ENCODE data around the gene IFI27. TPM values are rescaled to one million over a fixed set of nuclear protein-coding genes. Genes with fewer than 3 reads are reported as not detected.

The IFI27 gene
- total RNA-seq, 1 donor from 2014 or later, result 1,022 TPM

DNA sequence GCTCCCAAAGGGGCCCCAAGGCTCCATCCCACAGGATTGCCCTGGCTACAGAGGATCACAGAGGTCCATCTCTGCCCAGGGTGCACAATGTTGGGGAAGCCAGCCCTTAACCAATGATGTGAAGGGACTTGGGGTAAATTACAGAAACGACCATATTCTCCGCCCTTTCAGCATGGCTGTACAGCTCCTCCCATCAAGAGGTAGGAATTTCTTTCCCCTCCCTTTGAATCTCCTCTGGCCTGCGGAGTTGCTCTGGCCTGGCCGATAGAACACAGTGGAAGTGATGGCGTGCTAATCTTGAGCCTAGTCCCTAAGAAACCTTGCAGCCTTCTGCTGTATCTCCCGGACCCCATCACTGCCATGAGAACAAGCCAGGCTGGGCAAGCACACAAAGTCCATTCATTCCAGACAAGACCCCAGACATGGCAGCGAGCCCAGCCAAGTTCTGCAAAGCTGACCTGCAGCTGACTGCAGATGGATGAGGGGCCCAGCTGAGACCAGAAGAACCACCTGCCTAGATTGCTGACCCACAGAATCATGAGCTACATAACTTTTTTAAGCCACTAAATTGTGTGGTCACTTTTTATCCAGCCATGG is 6.9 kb upstream of the IFI27 start:
- TF ChIP-seq, protein P1, sequence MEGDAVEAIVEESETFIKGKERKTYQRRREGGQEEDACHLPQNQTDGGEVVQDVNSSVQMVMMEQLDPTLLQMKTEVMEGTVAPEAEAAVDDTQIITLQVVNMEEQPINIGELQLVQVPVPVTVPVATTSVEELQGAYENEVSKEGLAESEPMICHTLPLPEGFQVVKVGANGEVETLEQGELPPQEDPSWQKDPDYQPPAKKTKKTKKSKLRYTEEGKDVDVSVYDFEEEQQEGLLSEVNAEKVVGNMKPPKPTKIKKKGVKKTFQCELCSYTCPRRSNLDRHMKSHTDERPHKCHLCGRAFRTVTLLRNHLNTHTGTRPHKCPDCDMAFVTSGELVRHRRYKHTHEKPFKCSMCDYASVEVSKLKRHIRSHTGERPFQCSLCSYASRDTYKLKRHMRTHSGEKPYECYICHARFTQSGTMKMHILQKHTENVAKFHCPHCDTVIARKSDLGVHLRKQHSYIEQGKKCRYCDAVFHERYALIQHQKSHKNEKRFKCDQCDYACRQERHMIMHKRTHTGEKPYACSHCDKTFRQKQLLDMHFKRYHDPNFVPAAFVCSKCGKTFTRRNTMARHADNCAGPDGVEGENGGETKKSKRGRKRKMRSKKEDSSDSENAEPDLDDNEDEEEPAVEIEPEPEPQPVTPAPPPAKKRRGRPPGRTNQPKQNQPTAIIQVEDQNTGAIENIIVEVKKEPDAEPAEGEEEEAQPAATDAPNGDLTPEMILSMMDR (IDR thresholded peaks at IDR 0.05; ENCODE audit: insufficient read depth, low read depth, low read length), result no peak
- no peak for TF ChIP-seq EZH2 (IDR thresholded peaks at IDR 0.05; ENCODE audit: insufficient read depth, low read length)
- H4K20me1 ChIP-seq (ENCODE audit: insufficient read depth, low read length), result peaks cover 8% of the 10 kb centered on the region
- H3K36me3 Mint-ChIP-seq (ENCODE audit: low read depth, unreplicated experiment), result peaks cover 19% of the 10 kb centered on the region
- H3K4me2 ChIP-seq (ENCODE audit: low read length), result no peak overlapping the region
- H3K9ac ChIP-seq (ENCODE audit: low read length), result no peak overlapping the region
- H3K9me3 Mint-ChIP-seq (ENCODE audit: unreplicated experiment), result no peaks in the 10 kb centered on the region
- H3K79me2 ChIP-seq (ENCODE audit: insufficient read depth, low read length), result no peaks in the 10 kb centered on the region
- H3K9me3 ChIP-seq (ENCODE audit: insufficient read depth, low read depth, low read length), result no peaks in the 10 kb centered on the region
- H3K36me3 ChIP-seq (ENCODE audit: insufficient read depth, low read length), result no peaks in the 10 kb centered on the region
- peaks cover 18% of the 10 kb centered on the region for H3K4me1 Mint-ChIP-seq (ENCODE audit: low read depth, unreplicated experiment)
- FAIRE-seq, result no peak
- no peak overlapping the region for H3K27ac Mint-ChIP-seq (ENCODE audit: unreplicated experiment)
- H3K4me3 ChIP-seq (ENCODE audit: insufficient read depth, low read depth, low read length), result no peak overlapping the region
- H2AFZ ChIP-seq (ENCODE audit: low read depth, low read length), result no peak overlapping the region
- no peak overlapping the region for H3K4me3 Mint-ChIP-seq (ENCODE audit: unreplicated experiment)
- no peaks in the 10 kb centered on the region for H3K27me3 ChIP-seq (ENCODE audit: insufficient read depth, low read length)
- H3K27ac ChIP-seq (ENCODE audit: low read depth, low read length), result no peak overlapping the region
- peak; percentile 45 for DNase-seq (ENCODE audit: low read depth)
- no peaks in the 10 kb centered on the region for H3K27me3 Mint-ChIP-seq (ENCODE audit: low read depth, unreplicated experiment)
- peaks cover 10% of the 10 kb centered on the region for H3K4me1 ChIP-seq (ENCODE audit: insufficient read depth, low read length)

DNA sequence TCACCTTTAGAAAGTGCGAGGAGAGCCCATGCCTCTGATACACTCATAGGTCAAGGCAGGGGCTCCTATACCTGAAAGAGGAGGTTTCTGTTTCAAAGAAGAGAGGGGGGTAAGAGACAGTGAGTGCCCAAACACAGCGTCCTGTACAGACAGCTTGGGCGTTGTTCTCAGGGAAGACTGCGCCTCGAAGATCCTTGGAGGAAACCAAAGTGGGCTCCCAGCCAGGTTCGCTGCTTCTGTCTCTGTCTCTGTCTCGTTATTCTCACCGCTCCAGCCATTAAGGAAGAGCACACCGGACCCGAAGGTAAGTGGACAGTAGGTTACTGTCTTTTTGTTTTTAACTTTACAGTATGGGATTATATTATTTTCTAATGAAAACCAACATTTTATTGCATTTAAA is 5.8 kb upstream of the IFI27 start:
- Mint-ChIP-seq H3K36me3 (ENCODE audit: low read depth, unreplicated experiment) (peaks cover 16% of the 10 kb centered on the region), H3K9me3 (ENCODE audit: unreplicated experiment) (no peaks in the 10 kb centered on the region), H3K27me3 (ENCODE audit: low read depth, unreplicated experiment) (no peaks in the 10 kb centered on the region), H3K27ac (ENCODE audit: unreplicated experiment) (no peak overlapping the region), H3K4me1 (ENCODE audit: low read depth, unreplicated experiment) (peaks cover 18% of the 10 kb centered on the region), H3K4me3 (ENCODE audit: unreplicated experiment) (no peak overlapping the region)
- Histone ChIP-seq H3K4me3 (ENCODE audit: insufficient read depth, low read depth, low read length) (no peak overlapping the region), H3K27ac (ENCODE audit: low read depth, low read length) (no peak overlapping the region), H3K4me2 (ENCODE audit: low read length) (no peak overlapping the region), H2AFZ (ENCODE audit: low read depth, low read length) (no peak overlapping the region), H3K36me3 (ENCODE audit: insufficient read depth, low read length) (no peaks in the 10 kb centered on the region), H3K9ac (ENCODE audit: low read length) (no peak overlapping the region), H4K20me1 (ENCODE audit: insufficient read depth, low read length) (peaks cover 8% of the 10 kb centered on the region), H3K4me1 (ENCODE audit: insufficient read depth, low read length) (peaks cover 10% of the 10 kb centered on the region), H3K27me3 (ENCODE audit: insufficient read depth, low read length) (no peaks in the 10 kb centered on the region), H3K79me2 (ENCODE audit: insufficient read depth, low read length) (no peaks in the 10 kb centered on the region), H3K9me3 (ENCODE audit: insufficient read depth, low read depth, low read length) (no peaks in the 10 kb centered on the region)
- DNase-seq (ENCODE audit: low read depth) (no peak), FAIRE-seq (no peak)
- no peak for TF ChIP-seq EZH2 (IDR thresholded peaks at IDR 0.05; ENCODE audit: insufficient read depth, low read length)
- TF ChIP-seq, protein P1 (IDR thresholded peaks at IDR 0.05; ENCODE audit: insufficient read depth, low read depth, low read length), result no peak

DNA sequence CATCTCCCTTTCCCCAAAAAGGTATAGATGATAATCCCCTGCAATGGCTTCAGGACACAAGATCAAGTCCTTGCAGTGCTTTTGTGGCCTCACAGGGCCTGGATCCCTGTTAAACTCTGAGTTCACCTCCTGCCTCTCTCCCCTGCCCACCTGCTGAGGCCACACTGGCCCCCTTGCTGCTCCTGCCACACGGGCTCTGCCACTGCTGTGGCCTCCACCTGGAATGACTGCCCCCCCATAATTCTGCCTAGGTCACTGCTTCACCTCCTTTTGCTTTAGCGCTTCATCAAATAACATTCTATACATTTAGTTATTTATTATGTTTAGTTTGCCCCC is 653 bp upstream of the IFI27 start:
- H3K36me3 Mint-ChIP-seq (ENCODE audit: low read depth, unreplicated experiment), result peaks cover 23% of the 10 kb centered on the region
- Histone ChIP-seq H3K9me3 (ENCODE audit: insufficient read depth, low read depth, low read length) (no peaks in the 10 kb centered on the region), H3K27me3 (ENCODE audit: insufficient read depth, low read length) (no peaks in the 10 kb centered on the region), H3K27ac (ENCODE audit: low read depth, low read length) (no peak overlapping the region), H3K4me1 (ENCODE audit: insufficient read depth, low read length) (peaks cover 6% of the 10 kb centered on the region), H3K36me3 (ENCODE audit: insufficient read depth, low read length) (no peaks in the 10 kb centered on the region), H3K9ac (ENCODE audit: low read length) (no peak overlapping the region), H2AFZ (ENCODE audit: low read depth, low read length) (no peak overlapping the region), H3K79me2 (ENCODE audit: insufficient read depth, low read length) (no peaks in the 10 kb centered on the region), H3K4me2 (ENCODE audit: low read length) (no peak overlapping the region), H4K20me1 (ENCODE audit: insufficient read depth, low read length) (no peaks in the 10 kb centered on the region), H3K4me3 (ENCODE audit: insufficient read depth, low read depth, low read length) (no peak overlapping the region)
- H3K4me1 Mint-ChIP-seq (ENCODE audit: low read depth, unreplicated experiment), result peaks cover 27% of the 10 kb centered on the region
- FAIRE-seq (no peak), DNase-seq (ENCODE audit: low read depth) (no peak)
- peak overlapping the region; percentile 97 for H3K27ac Mint-ChIP-seq (ENCODE audit: unreplicated experiment)
- H3K4me3 Mint-ChIP-seq (ENCODE audit: unreplicated experiment), result no peak overlapping the region
- H3K27me3 Mint-ChIP-seq (ENCODE audit: low read depth, unreplicated experiment), result no peaks in the 10 kb centered on the region
- no peak for TF ChIP-seq EZH2 (IDR thresholded peaks at IDR 0.05; ENCODE audit: insufficient read depth, low read length)
- TF ChIP-seq, protein P1 (IDR thresholded peaks at IDR 0.05; ENCODE audit: insufficient read depth, low read depth, low read length), result no peak
- no peaks in the 10 kb centered on the region for H3K9me3 Mint-ChIP-seq (ENCODE audit: unreplicated experiment)

Measured in astrocyte (in vitro differentiated cells and primary cell).